GM19025 (cell line): ENCODE results near the gene EXOSC3.
A peak's percentile ranks its signal among the peaks of the same experiment; 100 is the strongest.
"Not testable (repeated sequence)": the region's sequence is repeated elsewhere in the genome, so short reads cannot be mapped to it uniquely, and the experiment has no call there.

Source experiments
- ATAC-seq: cut with Tn5 transposase; IDR thresholded peaks from one replicate; pipeline ENCODE4 v1.9.1; 2021; ENCODE audit warnings: mild to moderate bottlenecking, low read depth, moderate library complexity; ENCODE audit not compliant: unreplicated experiment

The EXOSC3 gene

DNA sequence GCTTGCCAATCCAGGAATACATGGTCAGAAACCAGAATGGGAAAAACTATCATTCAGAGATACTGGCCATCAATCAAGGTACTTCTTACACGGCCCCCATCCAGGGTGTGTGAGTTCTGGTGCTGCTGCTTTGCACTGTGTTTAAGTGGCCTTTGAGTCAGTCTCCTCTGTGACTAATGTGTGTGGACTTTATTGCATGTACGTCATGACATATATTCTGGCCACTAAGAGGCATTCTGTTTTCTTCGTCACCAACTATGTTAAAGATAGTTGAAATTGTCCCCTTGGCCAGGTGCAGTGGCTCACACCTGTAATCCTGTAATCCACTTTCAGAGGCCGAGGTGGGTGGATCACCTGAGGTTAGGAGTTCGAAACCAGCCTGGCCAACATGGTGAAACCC, 8.5 kb downstream of the EXOSC3 start:
- ATAC-seq: no peak

DNA sequence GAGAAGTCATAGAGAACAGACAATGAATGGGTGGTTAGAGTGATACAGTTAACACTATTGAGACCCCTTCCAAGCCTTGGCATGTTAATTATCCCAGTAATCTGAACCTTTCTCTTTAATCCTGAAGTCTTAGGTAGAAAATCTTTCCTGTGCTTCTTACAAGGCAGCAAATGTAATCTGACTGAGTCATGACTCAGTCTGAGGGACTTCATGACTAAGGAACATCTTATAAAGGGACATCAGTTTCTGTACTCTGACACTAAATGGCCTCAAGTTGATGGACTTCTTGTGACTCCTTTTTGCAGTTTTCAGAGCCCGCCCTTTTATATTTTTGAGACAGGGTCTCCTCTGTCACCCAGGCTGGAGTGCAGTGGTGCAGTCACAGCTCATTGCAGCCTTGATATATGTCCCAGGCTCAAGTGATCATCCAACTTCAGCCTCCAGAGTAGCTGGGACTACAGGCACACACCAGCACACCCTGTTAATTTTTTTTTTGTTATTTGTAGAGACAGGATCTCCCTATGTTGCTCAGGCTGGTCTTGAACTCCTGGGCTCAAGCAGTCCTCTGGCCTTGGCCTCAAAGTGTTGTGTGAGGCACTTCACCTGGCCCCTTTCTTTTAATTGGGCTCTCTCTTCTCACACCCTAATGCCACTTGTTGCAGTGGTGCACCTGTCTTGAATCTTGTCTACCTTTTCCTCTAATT, 9.5 kb downstream of the EXOSC3 start:
- no peak for ATAC-seq

DNA sequence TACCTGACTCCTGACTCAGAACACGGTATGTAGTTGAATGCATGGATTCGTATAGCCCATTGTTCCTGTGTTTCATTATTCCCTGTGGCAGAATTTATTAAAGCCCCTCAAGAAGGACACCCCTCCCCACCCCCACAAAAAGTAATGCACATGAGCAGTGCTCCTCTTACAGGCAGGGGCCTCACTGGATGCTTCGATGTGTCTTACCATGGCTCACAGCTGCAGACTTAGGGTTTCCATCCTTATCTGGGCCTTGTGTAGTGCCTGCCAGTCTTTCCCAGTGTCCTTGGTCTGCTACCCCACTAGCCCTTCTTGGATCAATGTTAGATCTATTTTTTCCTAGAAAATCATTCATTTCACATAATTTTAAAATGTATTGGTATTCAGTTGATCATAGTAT, 14.9 kb downstream of the EXOSC3 start:
- ATAC-seq: no peak

DNA sequence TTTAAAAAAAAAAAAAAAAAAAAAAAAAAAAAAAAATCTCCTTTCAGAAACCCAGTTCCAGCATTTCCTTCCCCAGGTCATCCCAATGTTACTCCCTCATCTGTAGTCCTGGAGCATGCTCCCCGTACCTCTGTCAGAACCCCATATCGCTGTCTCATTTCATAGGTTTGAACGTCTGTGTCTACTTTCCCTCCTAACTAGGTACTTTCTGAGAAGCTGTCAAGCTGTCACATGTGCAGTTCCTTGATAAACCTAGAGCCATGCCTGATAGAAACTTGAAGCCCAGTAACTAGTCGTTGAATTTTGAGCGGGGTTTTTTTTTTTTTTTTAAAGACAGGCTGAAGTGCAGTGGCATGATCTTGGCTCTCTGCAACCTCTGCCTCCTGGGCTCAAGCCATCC, 15.6 kb downstream of the EXOSC3 start:
- ATAC-seq: no peak

DNA sequence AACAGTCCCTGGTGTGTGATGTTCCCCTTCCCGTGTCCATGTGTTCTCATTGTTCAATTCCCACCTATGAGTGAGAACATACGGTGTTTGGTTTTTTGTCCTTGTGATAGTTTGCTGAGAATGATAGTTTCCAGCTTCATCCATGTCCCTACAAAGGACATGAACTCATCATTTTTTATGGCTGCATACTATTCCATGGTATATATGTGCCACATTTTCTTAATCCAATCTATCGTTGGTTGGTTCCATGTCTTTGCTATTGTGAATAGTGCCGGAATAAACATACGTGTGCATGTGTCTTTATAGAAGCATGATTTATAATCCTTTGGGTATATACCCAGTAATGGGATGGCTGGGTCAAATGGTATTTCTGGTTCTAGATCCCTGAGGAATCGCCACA, 19.6 kb downstream of the EXOSC3 start:
- not testable (repeated sequence) for ATAC-seq

DNA sequence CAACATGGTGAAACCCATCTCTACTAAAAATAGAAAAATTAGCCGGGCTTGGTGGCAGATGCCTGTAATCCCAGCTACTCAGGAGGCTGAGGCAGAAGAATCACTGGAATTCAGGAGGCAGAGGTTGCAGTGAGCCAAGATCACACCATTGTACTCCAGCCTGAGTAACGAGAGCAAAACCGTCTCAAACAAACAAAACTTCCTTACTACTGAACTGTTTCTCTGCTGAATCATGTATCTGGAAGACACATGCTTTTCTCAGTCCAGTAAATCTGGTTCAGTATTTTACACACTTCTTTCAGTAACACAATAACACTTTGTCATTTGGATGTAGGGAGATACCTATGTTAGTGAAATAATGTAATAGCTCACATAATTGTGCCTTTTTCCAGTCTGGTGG, 23.4 kb downstream of the EXOSC3 start:
- ATAC-seq: no peak

DNA sequence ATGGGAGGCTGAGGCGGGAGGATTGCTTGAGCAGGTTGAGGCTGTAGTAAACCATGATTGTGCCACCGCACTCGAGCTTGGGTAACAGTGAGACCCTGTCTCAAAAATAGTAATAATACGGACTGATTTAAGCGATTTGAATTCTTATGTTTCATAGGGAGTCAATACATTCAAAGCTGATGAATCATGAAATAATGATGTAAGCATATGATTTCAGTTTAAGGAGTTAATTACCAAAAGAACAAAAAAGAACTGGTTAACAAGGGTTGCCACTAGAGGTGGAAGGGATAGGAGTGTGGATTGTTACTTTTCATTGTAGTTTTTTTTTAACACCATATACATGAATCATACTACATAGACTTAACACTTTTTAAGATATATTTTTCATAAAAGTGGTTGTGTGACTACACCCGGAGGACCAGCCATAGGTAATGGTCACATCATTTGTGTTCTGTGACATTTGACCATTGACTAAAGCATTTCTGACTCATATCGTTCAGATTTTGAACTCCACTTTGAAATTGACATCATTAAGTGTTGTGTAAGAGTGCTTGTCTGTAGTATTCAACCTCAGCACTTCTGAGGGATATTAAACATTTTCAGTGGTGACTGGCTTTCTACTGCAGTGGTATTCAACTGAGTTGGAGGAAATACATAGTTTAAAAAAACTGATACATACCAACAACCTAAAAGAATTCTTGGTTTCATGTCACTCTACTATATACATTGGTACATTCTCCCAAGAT, 24.3 kb downstream of the EXOSC3 start:
- ATAC-seq: no peak

DNA sequence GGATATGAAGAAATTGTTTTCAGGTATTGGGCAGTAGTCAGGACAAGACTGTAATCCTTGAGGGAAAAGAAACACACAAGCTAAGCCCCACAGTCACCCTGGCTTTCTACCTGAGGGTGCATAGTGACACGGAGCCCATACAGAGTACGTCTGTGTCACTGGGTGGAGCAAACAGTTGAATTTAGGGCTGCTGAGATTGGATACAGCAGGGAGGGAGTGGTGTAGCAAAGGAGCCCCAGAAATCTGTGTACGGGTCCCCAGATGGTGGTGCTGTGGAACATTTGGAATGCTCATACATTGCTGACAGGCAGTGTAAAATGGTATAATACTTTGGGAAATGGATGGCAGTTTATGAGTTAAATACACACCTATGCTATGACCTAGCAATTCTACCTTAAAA, 26.1 kb downstream of the EXOSC3 start:
- ATAC-seq: no peak

DNA sequence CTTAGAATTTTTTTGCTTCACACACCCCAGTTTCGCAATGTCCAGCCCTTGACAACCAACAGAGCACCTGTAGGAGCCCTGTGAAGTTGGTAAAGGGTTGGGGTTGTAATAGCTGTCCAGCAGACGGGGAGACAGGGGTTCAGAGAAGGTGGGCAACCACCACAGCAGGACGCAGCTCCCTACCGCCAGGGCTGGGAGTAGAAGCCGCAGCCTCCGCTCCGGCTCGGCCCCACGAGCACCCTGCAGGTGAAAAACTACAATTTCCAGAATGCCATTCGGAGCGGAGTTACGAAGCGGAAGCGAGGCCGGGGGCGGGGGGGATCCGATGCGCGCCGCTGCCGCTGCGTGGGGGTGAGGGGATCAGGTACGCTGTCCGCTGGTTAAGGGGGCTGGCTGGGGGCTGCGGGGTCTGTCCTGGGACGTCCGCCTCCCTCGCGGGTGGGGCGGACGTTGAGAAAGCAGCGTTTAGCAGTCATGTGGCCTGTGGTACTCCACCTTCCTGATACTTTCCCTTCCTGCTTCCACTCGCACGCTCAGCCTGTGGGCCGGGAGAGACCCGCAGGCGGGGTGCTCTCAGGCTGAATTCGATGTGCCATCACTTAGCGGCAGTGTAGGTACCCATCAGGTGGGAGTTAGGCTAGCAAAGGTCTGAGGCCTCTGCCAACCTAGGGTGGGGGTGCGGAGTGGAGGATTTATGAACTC, 31.2 kb downstream of the EXOSC3 start, which contains the start of gene TRMT10B:
Gene TRMT10B (plus strand): TSS at position 317 of the 702 bp plus-strand sequence. CDS start 8,127 bp downstream, outside the sequence.
- peak; percentile 87 for ATAC-seq

DNA sequence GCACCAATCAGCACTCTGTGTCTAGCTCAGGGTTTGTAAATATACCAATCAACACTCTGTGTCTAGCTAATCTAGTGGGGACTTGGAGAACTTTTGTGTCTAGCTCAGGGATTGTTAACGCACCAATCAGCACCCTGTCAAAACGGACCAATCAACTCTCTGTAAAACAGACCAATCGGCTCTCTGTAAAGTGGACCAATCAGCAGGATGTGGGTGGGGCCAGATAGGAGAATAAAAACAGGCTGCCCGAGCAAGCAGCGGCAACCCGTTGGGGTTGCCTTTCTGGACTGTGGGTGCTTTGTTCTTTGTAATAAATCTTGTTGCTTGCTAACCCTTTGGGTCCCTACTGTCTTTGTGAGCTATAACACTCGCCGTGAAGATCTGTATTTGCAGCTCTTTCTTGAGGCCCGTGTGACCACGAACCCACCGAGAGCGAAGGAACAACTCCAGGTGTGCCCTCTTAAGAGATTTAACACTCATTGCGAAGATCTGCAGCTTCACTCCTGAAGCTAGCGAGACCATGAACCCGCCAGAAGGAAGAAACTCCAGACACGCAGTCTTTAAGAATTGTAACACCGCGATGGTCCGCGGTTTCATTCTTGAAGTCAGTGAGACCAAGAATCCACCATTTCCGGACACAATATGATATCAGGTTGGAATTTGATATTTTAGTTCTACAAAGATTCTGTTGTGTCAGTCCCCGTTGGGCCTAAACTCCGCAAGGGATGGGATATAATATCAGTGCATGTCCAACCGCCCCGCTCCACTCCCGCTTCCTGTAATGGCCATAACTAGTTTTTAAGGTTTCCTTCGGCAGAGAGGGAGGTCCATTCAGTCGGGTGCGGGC, 32.0 kb downstream of the EXOSC3 start:
- no peak for ATAC-seq

DNA sequence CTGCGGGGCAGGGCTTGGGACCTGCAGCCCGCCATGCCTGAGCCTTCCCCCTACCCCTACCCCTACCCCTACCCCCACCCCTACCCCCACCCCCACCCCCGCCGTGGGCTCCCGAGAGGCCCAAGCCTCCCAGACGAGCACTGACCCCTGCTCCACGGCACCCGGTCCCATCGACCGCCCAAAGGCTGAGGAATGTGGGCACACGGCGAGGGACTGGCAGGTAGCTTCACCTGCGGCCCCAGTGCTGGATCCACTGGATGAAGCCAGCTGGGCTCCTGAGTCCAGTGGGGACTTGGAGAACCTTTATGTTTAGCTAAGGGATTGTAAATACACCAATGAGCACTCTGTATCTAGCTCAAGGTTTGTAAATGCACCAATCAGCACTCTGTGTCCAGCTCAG, 32.8 kb downstream of the EXOSC3 start:
- not testable (repeated sequence) for ATAC-seq

DNA sequence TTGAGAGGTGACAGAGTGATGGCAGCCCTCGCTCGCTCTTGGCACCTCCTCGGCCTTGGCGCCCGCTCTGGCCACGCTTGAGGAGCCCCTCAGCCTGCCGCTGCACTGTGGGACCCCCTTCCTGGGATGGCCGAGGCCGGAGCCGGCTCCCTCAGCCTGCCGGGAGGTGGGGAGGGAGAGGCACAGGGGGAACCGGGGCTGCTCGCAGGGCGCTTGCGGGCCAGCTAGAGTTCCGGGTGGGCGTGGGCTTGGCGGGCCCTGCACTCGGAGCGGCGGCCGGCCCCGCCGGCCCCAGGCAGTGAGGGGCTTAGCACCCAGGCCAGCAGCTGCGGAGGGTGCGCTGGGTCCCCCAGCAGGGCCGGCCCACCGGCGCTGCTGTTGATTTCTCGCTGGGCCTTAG, 33.2 kb downstream of the EXOSC3 start:
- not testable (repeated sequence) for ATAC-seq

DNA sequence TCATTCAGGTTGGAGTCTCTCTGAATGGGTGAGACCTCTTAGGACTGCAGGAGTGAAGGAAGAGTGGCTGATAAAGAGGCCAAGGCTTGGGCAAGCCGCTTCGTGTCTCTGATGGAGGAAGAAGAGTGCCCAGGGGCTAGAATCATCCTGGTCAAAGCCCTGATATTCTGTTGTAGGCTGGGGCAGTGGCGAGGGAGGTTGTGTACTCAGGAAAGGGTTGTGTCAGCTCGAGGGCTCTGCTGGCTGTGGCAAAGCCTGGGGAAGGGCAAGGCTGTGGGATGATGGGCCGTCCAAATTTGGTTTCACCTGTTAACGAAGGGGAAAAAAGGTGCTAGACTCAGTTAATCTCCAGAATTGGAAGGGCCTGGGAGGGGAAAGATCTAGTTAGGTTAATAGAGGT, 33.7 kb downstream of the EXOSC3 start:
- ATAC-seq: no peak

DNA sequence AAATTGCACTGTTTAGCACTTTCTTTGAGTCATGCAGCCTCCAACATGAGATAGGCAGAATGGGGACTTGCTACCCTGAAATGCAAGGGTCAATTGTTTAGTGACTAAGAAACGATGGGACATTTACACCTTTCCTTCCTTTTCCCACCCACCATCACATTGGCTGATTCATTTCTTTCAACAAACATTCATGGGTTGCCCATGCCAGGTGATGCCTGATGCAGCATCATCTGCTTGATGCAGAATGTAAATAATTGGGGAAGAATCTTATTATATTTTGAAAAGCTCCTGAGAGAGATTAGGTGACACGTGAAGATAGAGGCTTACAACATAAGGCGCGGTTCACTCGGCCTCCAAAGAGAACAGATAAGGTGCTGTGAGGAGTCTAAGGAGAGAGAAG, 35.7 kb downstream of the EXOSC3 start:
- no peak for ATAC-seq

DNA sequence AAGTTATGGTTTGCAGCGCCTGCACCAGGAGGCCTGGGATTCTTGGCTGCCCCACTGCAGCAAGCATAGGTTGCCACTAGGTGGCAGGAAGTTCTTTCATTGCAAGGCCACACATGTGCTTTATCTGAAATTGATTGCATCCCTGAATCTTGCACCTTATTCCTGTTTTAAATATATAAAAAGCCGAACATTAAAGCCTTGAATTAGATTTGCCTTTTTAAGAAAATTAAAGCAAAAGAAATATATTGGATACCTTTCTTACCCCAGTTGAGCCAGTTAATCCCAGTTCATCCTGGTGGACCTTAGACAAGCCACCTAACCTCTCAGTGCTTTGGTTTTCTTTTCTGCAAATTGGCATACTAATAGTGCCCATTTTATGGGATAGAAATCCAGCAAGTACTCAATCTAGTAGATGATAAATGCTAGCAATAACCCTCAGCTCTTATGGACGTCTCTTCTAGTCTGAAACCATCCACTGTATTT, 37.6 kb downstream of the EXOSC3 start:
- no peak for ATAC-seq

DNA sequence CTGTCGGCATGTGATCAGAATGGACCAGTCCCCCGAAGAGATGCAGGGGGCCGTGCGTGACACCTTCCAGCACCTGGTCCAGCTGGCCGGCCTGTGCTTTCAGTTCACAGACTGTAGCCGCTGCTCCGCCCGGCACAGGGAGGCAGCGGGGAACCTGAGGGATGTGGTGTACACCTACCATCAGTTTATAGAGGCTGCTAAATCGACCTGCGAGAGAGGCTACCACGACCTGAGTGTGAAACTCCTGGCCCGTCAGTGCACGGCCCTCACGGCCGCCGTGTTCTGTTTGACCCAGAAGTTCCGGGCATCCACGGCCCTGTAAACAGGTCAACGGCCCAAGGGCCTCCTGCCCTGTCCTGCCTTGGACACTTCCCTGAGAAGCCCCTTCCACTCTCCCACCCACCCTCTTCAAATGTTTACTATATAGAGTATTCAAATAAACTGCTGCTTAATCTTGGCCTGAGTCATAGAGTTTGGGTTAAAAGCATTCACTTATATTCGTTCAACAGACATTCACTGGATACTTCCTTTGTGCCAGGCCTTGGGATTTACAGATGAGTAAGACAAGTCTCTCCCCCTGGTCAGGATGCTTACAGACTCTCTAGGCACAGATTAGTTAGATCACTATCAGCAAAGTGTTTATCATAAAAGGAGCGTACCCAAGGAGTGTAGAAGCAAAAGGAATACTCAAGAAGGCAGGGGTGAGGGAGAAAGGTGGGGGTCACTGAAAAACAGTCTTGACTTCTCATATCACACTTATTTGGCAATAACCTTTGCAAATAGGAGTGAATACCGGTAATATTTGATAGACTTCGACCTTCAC, 38.2 kb downstream of the EXOSC3 start:
- ATAC-seq: no peak

DNA sequence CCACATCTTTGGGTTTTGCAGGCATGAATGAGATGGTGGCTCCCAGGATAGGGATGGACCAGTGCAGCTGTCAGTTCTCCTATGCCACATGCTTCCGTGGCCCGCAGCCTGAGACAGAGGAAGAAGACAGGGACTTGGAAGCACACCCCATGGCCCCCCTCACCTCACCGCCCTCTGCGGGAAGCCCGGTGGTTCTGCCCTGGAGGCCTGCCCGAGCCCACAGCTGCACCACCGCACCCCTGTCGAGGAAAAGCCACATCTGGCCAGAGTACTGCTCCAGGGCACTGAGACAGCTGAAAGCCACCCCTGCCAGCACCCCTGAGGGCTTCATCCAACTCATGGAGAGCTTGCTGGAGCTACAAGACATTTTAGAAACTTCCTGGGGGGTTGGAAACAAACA, 38.9 kb downstream of the EXOSC3 start:
- ATAC-seq: no peak

DNA sequence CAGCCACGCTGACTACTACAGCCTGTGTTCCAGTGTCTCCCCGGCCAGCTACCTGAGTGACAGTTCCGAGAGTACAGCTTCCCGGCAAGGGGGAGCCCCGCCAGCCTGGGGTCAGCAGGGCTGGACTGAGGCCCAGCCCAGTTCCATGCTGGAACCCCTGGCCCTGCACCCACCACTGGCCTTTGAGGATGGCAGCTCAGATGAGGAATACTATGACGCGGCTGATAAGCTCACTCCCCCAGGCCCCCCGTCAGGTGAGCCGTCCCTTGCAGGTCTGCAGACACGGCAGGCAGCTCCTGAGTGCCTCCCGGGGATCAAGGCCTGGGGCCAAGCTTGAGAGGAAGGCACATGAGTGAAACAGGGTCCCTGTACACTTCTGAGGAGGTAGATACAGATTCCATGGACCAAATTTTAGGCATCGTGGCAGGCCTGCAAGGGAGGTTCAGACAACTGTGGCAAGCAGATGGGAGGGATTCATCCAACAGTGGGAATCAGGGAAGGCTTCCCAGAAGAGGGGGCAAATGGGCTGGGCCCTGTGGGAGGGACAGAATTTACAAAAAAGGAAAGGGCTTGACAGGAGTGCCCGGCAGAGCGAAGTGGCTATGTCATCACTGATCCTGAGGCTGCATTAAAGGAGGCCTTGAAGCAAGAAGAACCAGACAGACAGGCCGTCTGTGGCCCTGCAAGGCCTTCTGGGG, 44.1 kb downstream of the EXOSC3 start:
- no peak for ATAC-seq

DNA sequence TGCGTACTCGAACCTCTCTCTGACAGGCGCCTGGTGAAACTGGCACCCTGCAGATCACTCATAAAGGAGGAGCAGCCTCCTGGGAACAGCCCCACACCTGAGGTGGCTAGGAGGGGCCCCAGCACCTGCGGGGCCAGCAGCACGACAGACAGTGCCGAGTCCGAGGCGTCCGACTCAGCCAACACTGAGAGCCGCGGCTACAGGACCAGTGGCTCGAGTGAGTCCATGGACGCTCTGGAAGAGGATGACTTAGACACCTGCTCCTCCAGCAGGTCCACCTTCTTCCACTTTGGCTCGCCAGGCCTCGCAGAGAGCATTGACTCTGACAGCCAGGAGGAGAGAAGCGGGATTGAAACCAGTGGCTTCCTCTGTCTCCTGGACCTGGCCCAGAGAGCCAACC, 44.7 kb downstream of the EXOSC3 start:
- no peak for ATAC-seq
